ENCODE measurements around the gene FCER2. TPM values are rescaled to one million over a fixed set of nuclear protein-coding genes. Genes with fewer than 3 reads are reported as not detected.

Gene FCER2
- total RNA-seq, 1 donor from 2014 or later = not detected

- DNase-seq = no peak
Measured at GRCh38 chr19:7676854-7677253, 25.1 kb downstream of the FCER2 start, which contains the start of gene MCEMP1. TSS of gene MCEMP1 (plus strand) at chr19:7677090. CDS start at chr19:7677121, 31 bp downstream.

GRCh38 chr19:7676376-7676775 is 25.6 kb downstream of the FCER2 start:
- DNase-seq = no peak

- peak; percentile 85 for DNase-seq
Measured at GRCh38 chr19:7674010-7675005, 27.6 kb downstream of the FCER2 start.

- DNase-seq = no peak
Measured at GRCh38 chr19:7672522-7672921, 29.4 kb downstream of the FCER2 start.

DNA sequence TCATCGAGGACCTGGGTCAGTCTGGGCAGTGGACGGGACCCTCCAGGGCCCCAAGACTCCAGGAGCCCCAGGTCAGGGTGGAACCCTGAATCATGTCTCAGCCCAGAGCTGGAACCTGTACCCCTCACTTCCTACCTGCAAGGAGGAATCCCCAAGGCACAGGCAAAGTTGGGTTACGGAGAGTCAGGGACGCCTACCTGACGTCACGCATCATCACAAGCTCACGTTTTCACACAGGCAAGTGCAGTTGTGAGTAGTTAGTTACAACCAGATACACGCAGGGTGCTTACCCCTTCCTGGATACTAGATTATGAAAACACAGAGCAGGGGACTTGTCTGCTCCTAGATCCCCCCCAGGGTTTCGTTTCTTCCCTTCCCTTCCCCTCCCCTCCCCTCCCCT is 31.1 kb downstream of the FCER2 start:
- DNase-seq = no peak

- DNase-seq = peak; percentile 56
Measured at GRCh38 chr19:7670150-7670783, 31.7 kb downstream of the FCER2 start.

- DNase-seq = no peak
Measured at GRCh38 chr19:7669641-7670040, 32.3 kb downstream of the FCER2 start.

DNA sequence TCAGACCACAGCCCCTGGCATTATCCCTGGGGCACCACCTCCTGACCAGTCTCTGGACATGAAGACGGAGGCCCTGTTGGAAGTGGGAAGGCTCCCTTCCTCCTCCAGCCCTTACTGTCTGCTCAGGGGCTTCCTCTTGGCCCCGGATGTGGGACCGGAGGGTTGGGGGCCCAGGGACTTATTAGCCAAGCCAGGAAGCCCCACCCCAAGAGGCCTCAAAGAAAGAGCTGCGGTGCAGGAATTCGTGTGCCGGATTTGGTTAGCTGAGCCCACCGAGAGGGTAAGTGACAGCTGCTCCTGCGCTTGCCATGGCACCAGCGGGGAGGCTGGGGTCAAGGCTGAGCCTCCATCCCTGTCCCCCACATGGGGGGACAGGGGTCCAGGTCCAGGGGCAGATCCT is 33.1 kb downstream of the FCER2 start, which contains the start of gene RETN:
TSS of gene RETN (plus strand) at position 208 of the 400 bp plus-strand sequence. CDS start 278 bp downstream, outside the sequence.
- no peak for DNase-seq

GRCh38 chr19:7665076-7665475 is 36.9 kb downstream of the FCER2 start:
- DNase-seq = peak; percentile 92

GRCh38 chr19:7663706-7664105 is 38.2 kb downstream of the FCER2 start:
- DNase-seq = peak; percentile 83

GRCh38 chr19:7662657-7663056 is 39.3 kb downstream of the FCER2 start:
- no peak for DNase-seq

DNA sequence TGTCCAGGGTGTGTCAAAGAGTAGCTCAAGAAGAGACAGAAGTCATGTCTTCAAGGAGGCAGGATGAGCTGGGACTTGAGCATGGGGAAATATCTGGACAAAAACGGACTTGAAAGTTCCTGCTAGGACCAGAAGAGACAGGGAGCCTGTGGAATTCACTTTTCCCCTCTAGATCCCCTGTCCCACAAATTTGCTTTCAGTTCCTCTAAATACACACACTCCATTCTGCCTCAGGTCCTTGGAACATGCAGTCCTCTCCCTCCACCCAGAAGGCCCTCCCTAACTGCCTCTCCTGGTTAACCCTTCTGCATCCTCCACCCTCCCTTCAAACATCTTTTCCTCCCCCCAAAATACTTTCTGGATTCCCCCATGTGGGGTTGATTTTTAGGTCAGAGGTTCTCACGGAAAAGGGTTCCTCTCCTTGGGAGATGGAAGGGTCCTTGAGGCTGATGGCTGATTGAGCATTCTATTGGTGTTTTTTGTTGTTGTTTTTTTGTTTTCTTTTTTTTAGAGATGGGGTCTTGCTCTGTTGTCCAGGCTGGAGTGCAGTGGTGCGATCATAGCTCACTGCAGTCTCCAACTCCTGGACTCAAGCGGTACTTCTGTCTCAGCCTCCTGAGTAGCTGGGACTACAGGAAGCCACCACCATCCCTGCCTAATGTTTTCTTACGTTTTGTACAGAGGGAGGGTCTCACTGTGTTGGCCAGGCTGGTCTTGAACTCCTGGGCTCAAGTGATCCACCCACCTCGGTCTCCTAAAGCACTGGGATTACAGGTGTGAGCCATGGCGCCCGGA is 40.0 kb downstream of the FCER2 start:
- no peak for DNase-seq

DNA sequence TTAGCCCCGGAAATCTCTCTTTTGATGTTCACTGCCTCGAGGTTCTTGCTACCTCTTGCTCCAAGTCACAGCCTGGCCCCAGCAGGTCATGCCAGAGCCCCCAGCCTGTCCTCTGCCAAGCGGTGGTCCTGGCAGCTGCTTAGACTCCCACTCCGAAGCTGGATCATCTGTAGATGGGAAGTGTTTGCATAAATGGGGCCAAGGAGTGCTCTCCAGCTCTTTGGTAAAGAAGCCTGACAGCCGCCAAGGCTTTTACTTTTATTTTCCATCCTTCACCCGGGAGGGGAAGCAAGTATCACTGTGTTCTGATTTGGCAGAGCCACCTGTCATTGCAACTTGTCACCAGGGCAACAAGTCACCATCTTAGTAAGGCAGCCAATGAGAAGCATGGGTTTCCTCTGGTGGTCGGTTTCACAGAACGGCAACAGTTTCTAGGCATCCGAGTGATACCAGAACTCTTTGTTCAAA is 43.7 kb downstream of the FCER2 start:
- DNase-seq = peak; percentile 85

GRCh38 chr19:7657131-7657751 is 44.7 kb downstream of the FCER2 start:
- no peak for DNase-seq

DNA sequence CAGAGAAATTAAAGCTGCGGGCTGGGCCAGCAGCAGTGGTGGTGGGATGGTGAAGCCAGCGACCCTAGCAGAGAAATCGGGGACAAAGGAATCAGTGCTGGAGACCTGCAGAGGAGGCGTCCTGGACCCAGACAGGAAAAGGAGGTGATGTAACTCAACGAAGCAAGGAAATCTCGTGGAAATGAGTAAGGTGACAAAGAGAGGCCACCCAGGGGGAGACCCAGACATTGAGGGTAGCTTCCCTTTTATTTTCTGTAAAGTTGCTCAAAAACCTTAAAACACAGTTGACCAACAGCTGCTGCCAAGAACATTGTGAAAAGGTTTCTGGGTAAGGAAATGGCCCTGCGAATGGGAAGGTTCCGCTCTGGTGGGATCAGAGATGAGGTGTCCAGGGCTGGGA is 46.4 kb downstream of the FCER2 start:
- no peak for DNase-seq

DNA sequence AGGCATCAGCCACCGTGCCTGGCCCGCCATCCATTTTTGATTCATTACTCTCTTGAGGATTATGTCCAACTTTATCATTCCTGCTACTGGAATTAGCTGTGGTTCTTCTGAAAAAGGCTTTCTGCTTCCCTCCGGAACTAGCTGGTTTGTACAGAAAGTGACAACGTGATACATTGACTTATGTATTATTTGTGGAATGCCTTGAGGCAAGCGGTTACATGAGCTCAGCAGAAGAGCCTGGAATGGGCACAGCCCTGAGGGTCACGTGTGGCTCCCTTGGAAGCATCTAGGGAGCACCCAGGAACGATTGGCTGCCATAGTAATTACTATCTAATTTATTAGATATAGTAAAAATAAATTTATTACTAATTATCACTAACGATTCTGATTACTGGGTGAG is 47.5 kb downstream of the FCER2 start:
- DNase-seq = no peak

DNA sequence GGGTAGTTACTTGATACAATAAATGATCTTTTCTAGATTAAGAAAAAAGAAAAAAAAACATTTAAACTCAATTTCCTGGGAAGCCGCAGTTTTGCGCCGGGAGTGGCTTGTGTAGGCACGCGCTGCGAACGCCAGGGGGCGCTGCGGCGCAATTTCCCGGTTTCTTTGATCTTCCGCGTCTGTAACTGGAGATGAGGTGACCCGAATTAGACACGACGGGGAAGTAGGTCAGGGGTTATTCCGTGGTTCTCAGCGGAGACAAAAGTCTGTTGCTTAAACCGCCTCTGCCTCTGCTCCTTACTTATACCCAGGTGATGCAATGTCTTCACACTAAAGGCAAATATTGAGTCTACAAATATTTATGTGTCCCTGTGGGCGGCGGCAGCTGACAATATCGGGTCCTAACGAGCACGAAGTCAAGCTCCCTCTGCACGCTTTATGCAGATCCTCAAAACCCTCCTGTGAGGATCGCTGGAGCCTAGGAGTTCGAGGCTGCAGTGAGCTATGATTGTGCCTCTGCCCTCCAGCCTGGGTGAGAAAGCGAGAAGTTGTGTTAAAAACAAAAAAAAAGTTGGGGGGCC is 49.8 kb downstream of the FCER2 start:
- peak; percentile 91 for DNase-seq

DNA sequence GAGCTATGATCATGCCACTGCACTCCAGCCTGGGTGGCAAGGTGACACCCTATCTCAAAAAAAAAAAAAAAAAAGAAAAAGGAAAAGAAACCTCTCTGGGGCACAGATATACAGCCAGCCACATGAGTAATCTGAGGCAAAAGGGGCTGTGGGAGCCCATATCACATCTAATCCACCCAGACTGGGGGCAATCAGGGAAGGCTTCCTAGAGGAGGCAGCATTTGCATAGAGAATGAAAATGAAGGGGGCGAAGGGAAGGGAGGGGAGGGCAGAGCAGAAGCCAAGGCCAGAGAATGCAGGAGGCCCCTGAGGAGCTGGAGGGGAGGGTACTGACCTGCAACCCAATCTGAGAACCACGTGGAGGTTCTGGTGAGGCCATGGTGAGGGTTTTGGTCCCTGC is 51.8 kb downstream of the FCER2 start:
- DNase-seq = no peak

DNA sequence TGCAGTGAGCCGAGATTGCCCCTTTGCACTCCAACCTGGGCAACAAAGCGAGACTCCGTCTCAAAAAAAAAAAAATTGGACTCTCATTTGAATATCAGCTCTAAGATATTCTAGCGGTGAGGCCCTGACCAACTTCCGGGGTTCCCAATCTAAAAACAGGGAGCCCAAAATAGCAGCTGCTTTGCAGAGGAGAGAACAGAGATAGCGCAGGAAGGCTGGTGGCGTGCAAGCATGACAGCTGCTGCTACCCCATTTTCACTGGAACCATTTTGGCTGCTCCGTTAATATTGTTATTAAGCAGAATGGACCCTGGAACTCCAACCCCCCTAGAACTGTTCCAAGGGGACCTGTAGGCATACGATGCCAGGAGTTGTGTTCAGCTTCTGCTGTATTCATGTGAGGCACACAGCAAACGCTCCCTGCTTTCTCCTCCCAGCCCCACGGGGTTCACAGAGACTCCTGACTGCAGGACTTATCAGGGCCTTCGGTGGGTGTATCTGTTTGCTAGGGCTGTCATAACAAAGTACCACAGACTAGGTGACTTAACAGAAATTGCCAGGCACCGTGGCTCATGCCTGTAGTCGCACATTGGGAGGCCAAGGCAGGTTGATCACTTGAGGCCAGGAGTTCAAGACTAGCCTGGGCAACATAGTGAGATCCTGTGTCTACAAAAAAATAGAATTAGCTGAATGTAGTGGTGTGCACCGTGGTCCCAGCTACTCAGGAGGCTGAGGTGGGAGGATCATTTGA is 53.5 kb downstream of the FCER2 start:
- DNase-seq = no peak

DNA sequence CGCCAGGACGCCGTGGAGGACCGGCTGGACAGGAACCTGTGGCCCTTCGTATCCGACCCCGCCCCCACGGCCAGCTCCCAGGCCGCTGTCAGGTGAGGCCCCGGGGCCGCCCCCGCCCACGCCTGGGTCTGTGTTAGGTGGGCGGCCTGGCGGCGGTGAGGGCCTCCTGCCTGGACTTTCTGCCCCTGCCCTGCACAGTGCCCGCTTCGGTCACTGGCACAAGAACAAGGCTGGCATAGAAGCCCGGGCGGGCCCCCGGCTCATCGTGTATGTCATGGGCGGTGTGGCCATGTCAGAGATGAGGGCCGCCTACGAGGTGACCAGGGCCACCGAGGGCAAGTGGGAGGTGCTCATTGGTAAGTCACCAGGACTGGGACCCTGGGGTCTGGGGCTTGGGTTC is 54.8 kb downstream of the FCER2 start:
- no peak for DNase-seq

DNA sequence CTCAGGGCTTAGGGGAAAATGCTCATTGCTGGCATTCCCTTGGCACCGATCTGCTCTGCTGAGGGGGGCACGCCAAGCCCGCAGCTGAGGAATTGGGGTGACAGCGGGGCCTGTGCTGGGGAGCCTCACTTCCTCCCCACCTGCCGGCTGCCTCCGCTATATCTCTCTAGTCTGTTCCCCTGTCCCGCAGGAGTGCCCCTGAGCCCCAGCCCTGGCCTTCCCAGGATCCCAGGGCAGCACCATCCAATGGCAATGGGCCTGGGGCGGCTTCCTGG is 55.6 kb downstream of the FCER2 start:
- DNase-seq = no peak

Measured in tongue (tissue), 2 donors.